Stimulated activated CD4-positive, alpha-beta T cell treated with anti-CD3 and anti-CD28 coated beads, Interleukin-12 subunit alpha, Interleukin-12 subunit beta, amount 100 ng/mL, for 24 hours (primary cell): ENCODE data around the gene ZMIZ2.
"Not testable (repeated sequence)": the region's sequence is repeated elsewhere in the genome, so short reads cannot be mapped to it uniquely, and the experiment has no call there.

Source experiments
- DNase-seq, 2 experiments: peaks; one replicate each; pipeline ENCODE4 v3.0.0-alpha.2; 2020; ENCODE audit warnings: low read depth in 2 of 2

Gene ZMIZ2

GRCh38 chr7:44802418-44803025 is 53.9 kb downstream of the ZMIZ2 start:
- no peak for DNase-seq

DNA sequence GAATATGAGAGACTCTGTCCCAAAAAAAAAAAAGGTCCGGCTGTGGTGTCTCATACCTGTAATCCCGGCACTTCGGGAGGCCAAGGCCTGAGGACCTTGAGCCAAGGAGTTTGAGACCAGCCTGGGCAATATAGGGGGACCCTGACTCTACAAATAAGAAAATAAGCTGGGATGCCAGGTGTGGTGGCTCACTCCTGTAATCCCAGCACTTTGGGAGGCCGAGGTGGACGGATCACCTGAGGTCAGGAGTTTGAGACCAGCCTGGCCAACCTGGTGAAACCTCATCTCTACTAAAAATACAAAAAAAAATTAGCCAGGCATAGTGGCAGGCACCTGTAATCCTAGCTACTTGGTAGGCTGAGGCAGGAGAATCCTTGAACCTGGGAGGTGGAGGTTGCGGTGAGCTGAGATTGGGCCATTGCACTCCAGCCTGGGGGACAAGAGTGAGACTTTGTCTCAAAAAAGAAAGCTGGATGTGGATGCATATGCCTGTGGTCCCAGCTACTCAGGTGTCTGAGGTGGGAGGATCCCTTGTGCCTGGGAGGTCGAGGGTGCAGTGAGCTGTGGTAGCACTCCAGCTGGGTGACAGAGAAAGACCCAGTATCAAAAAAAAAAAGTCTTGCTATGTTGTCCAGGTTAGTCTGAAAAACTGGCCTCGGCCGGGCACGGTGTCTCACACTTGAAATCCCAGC is 55.3 kb downstream of the ZMIZ2 start:
- DNase-seq: not testable (repeated sequence)

GRCh38 chr7:44805950-44806349 is 57.3 kb downstream of the ZMIZ2 start:
- DNase-seq: no peak

DNA sequence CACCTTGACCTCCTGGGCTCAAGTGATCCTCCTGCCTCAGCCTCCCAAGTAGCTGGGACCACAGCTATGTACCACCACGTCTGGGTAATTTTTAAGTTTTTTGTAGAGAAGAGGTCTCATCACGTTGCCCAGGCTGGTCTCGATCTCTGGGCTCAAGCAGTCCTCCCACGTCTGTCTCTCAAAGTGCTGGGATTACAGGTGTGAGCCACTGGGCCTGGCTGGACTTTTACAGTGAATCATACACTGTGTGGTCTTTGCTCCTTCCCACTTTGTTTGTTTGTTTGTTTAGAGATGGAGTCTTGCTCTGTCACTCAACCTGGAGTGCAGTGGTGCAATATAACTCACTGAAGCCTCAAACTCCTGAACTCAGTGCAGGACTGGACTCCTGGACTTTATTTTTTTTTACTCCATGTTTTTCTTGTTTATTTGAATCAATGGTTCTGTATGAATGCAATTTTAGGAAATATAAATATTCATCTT is 60.3 kb downstream of the ZMIZ2 start:
- DNase-seq: no peak

GRCh38 chr7:44811093-44811492 is 62.4 kb downstream of the ZMIZ2 start:
- no peak for DNase-seq

GRCh38 chr7:44811571-44811970 is 62.9 kb downstream of the ZMIZ2 start:
- DNase-seq: no peak

GRCh38 chr7:44814919-44815318 is 66.3 kb downstream of the ZMIZ2 start:
- DNase-seq: no peak

DNA sequence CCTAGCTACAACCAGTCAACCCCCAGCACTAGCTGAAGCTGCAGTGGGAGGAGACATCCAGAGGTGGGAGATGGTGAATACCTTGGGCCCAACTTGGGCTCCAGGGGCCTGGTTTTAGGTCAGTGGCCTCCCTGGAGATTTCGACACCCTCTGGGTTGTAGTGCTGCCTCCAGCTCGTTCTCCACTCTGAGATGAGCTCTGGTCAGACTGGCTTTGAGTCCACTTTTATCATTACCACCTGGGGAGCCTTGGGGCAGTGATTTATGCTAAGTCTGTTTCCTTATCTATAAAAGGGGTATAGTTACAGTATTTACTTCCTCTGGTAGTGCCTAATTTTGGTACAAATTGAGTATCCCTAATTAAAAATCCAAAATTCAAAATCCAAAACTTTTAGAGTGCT is 70.6 kb downstream of the ZMIZ2 start:
- DNase-seq: no peak
